Endodermal cell (in vitro differentiated cells): ENCODE measurements around the gene CACNA1D. TPM values are rescaled to one million over a fixed set of nuclear protein-coding genes. Genes with fewer than 3 reads are reported as not detected.

ENCODE experiments used
- DNase-seq: peaks from one replicate; pipeline ENCODE4 v3.0.0-alpha.2; 2017
- H3K27ac ChIP-seq: 2 replicates; pipeline ENCODE4 v1.5.1; 2013; ENCODE audit warnings: mild to moderate bottlenecking, low read depth, low read length, moderate library complexity
- H3K27me3 ChIP-seq: 2 replicates; pipeline ENCODE4 v1.6.1; 2013; ENCODE audit warnings: mild to moderate bottlenecking, low read length, moderate library complexity; ENCODE audit not compliant: insufficient read depth, control insufficient read depth, poor library complexity, severe bottlenecking
- H3K36me3 ChIP-seq: 2 replicates; pipeline ENCODE4 v1.7.0; 2013; ENCODE audit warnings: mild to moderate bottlenecking, low read length, moderate library complexity; ENCODE audit not compliant: control insufficient read depth, insufficient read depth
- H3K4me1 ChIP-seq: one replicate; pipeline ENCODE4 v1.7.0; 2013; ENCODE audit warnings: low read length; ENCODE audit not compliant: control insufficient read depth, insufficient read depth
- H3K4me3 ChIP-seq: 2 replicates; pipeline ENCODE4 v1.5.1; 2013; ENCODE audit warnings: mild to moderate bottlenecking, low read length, moderate library complexity
- H3K9ac ChIP-seq: 2 replicates; pipeline ENCODE4 v1.6.1; 2013; ENCODE audit warnings: mild to moderate bottlenecking, low read length, moderate library complexity; ENCODE audit not compliant: poor library complexity, severe bottlenecking; ENCODE audit errors: extremely low read depth
- H3K9me3 ChIP-seq: 2 replicates; pipeline ENCODE4 v1.6.1; 2013; ENCODE audit warnings: mild to moderate bottlenecking, low read length, moderate library complexity; ENCODE audit not compliant: control insufficient read depth
- H3K27ac Mint-ChIP-seq: 2 replicates; pipeline ENCODE4 v1.8.0; 2020; ENCODE audit warnings: mixed read lengths
- H3K27me3 Mint-ChIP-seq: 2 replicates; pipeline ENCODE4 v1.8.0; 2021; ENCODE audit warnings: mild to moderate bottlenecking, mixed read lengths; ENCODE audit not compliant: insufficient read depth
- H3K36me3 Mint-ChIP-seq: 2 replicates; pipeline ENCODE4 v1.8.0; 2020; ENCODE audit warnings: low read depth, mixed read lengths
- H3K4me1 Mint-ChIP-seq: 2 replicates; pipeline ENCODE4 v1.8.0; 2020; ENCODE audit warnings: mixed read lengths
- H3K4me3 Mint-ChIP-seq: 2 replicates; pipeline ENCODE4 v1.8.0; 2020; ENCODE audit warnings: mild to moderate bottlenecking, moderate library complexity, mixed read lengths
- H3K9me3 Mint-ChIP-seq: 2 replicates; pipeline ENCODE4 v1.8.0; 2020; ENCODE audit warnings: mild to moderate bottlenecking, mixed read lengths
- CTCF ChIP-seq: fragments of 200-600 bp; sonication (generic); conservative IDR thresholded peaks from 2 replicates; pipeline ENCODE4 v1.5.0; 2021; ENCODE audit warnings: antibody characterized with exemption, mild to moderate bottlenecking
- WGBS, 2 experiments: methylation state at CpG; one replicate each; pipeline versions ENCODE4 v1.1.5 to v1.1.7; 2013; ENCODE audit warnings: missing lambda C conversion rate in 2 of 2, mixed read lengths in 1 of 2; ENCODE audit not compliant: insufficient coverage in 1 of 2, insufficient read length in 1 of 2; 5-methylcytosine and 5-hydroxymethylcytosine counted together
- total RNA-seq, 2 donors: library from RNA; stranded (reverse); fragmentation: NEBNext Ultra II Directional in 1 of 2; extraction: Animal tissue kit (Norgen Biotek cat#: 25700) in 1 of 2; gene quantifications; 2 replicates in 1 of 2; 3 replicates in 1 of 2; pipeline ENCODE4 v1.2.1, GENCODE V29; 2021

The CACNA1D gene
- total RNA-seq, 2 donors from 2014 or later: 2.2 to 3.8 TPM

- Mint-ChIP-seq H3K27ac (no peak overlapping the region), H3K9me3 (no peaks in the 10 kb centered on the region), H3K4me3 (no peak overlapping the region), H3K4me1 (peaks cover 11% of the 10 kb centered on the region), H3K27me3 (peaks cover 2% of the 10 kb centered on the region), H3K36me3 (no peaks in the 10 kb centered on the region)
- no peaks in the 10 kb centered on the region for H3K36me3 ChIP-seq
- H3K4me3 ChIP-seq: no peak overlapping the region
- no peak overlapping the region for H3K9ac ChIP-seq
- 85 to 88% methylated on average over 4 to 7 of the region's 7 CpGs for WGBS, 2 experiments
- no peak for DNase-seq
- no peaks in the 10 kb centered on the region for H3K4me1 ChIP-seq
- no peak for TF ChIP-seq CTCF
- no peak overlapping the region for H3K27ac ChIP-seq
- no peaks in the 10 kb centered on the region for H3K9me3 ChIP-seq
- no peaks in the 10 kb centered on the region for H3K27me3 ChIP-seq
These were observed 122.8 kb downstream of the CACNA1D start for GRCh38 chr3:53616971-53617892.

GRCh38 chr3:53617893-53618523 is 123.6 kb downstream of the CACNA1D start:
- Mint-ChIP-seq H3K27me3 (peaks cover 2% of the 10 kb centered on the region), H3K4me1 (peaks cover 11% of the 10 kb centered on the region), H3K4me3 (no peak overlapping the region), H3K36me3 (no peaks in the 10 kb centered on the region), H3K27ac (no peak overlapping the region), H3K9me3 (no peaks in the 10 kb centered on the region)
- 93 to 94% methylated on average over 7 to 8 of the region's 8 CpGs for WGBS, 2 experiments
- no peak overlapping the region for H3K27ac ChIP-seq
- no peak for DNase-seq
- no peaks in the 10 kb centered on the region for H3K36me3 ChIP-seq
- no peak overlapping the region for H3K4me3 ChIP-seq
- H3K4me1 ChIP-seq: no peaks in the 10 kb centered on the region
- no peaks in the 10 kb centered on the region for H3K9me3 ChIP-seq
- H3K9ac ChIP-seq: no peak overlapping the region
- no peaks in the 10 kb centered on the region for H3K27me3 ChIP-seq
- TF ChIP-seq CTCF: no peak

- DNase-seq: no peak
- WGBS, 2 experiments: 88 to 89% methylated on average over 5 to 6 of the region's 6 CpGs
- H3K36me3 ChIP-seq: no peaks in the 10 kb centered on the region
- H3K9me3 ChIP-seq: no peaks in the 10 kb centered on the region
- peaks cover 2% of the 10 kb centered on the region for H3K27me3 Mint-ChIP-seq
- H3K4me1 Mint-ChIP-seq: peaks cover 11% of the 10 kb centered on the region
- no peak overlapping the region for H3K27ac ChIP-seq
- no peak overlapping the region for H3K9ac ChIP-seq
- no peak overlapping the region for H3K4me3 ChIP-seq
- no peaks in the 10 kb centered on the region for H3K9me3 Mint-ChIP-seq
- no peaks in the 10 kb centered on the region for H3K36me3 Mint-ChIP-seq
- no peak for TF ChIP-seq CTCF
- no peak overlapping the region for H3K4me3 Mint-ChIP-seq
- H3K4me1 ChIP-seq: no peaks in the 10 kb centered on the region
- H3K27me3 ChIP-seq: no peaks in the 10 kb centered on the region
- no peak overlapping the region for H3K27ac Mint-ChIP-seq
These were observed 124.1 kb downstream of the CACNA1D start for GRCh38 chr3:53618524-53618906.
